GM12892 (cell line): ENCODE data around the gene GLIS1.

Source experiments
- POLR2A ChIP-seq: IDR thresholded peaks from 2 replicates; pipeline ENCODE4 v1.6.1; 2011; ENCODE audit warnings: low read depth, low read length, control low read depth
- POLR2AphosphoS5 ChIP-seq: IDR thresholded peaks from 2 replicates; pipeline ENCODE4 v1.6.1; 2011; ENCODE audit warnings: low read depth, low read length, control low read depth

DNA sequence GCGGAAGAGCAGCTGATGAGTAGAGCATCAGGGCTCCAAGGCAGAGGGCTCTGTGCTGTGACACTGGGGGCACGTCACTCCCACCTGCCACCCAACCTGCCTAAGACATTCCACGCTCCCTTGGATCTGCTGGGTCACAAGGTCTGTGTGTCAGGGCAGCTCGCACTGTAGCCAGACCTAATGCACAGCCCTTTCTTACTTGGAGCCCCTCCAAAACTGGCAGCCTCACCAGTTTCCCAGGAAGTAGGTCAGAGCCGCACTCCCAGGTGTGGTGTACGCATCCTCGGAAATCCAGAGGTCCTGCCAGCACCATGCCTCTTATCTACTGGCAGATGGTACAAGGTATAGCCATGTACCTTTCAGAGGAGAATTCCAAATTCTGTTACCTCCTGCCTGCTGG, 257.5 kb downstream of the GLIS1 start:
- TF ChIP-seq POLR2A = no peak
- no peak for TF ChIP-seq POLR2AphosphoS5
